ENCODE measurements around the gene MELTF.

Gene MELTF

DNA sequence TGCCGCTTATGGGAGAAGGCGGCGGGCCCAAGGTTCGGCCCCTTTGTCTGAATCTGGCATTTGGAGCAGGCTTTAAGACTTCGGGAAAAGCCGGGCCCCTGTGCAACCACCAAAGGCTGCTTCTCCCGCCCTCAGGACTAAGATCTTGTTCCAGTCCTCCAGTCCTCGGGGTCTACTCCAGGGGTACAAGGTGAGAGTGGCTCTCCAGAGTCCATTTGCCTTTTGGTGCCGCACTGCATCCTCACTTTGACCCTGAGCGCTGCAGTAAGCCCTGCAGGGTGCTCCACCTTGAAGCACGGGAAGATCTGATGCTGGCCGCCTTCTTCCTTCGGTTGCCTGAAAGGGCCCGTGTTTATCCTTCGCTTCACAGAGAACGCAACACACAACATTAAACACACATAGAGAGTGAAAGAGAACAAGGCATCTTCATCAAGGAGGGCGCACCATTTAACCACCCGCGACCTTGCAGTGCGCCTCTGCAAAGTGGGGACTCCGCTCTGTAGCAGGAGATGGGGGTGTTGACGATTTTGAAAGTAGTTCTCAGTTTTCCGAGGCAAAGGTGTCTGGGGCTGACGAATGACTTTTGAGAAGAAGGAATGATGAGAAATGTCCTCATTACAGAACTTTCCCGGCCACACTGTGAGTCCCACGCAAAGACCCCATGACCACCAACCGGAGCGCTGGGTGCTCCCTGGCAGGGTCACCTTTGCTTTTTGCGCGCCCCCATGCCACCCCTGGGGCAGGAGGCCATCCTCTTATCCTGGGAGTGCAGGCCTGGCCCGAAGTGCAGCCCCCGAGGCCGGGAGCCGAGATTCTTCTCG is 62.0 kb downstream of the MELTF start:
- DNase-seq, result no peak

GRCh38 chr3:196966526-196967401 is 62.9 kb downstream of the MELTF start:
- DNase-seq, result no peak

DNA sequence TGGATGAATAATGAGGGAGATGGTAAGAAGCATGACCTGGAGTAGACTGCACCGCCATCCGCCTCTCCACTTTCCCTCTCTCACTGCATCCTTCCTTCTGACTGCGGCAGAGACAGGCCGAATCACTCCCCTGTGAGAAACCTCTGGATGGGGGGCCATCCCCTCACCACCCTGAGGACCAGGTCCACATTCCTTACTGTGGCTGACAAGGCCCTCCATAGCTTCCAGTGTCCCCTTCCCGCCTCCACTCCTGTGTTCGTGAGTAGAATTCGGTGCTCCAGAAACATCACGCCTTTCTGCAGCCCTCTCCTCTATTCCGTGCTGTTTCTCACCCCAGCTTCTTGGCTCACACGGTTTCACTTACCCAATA is 63.8 kb downstream of the MELTF start:
- DNase-seq, result no peak

DNA sequence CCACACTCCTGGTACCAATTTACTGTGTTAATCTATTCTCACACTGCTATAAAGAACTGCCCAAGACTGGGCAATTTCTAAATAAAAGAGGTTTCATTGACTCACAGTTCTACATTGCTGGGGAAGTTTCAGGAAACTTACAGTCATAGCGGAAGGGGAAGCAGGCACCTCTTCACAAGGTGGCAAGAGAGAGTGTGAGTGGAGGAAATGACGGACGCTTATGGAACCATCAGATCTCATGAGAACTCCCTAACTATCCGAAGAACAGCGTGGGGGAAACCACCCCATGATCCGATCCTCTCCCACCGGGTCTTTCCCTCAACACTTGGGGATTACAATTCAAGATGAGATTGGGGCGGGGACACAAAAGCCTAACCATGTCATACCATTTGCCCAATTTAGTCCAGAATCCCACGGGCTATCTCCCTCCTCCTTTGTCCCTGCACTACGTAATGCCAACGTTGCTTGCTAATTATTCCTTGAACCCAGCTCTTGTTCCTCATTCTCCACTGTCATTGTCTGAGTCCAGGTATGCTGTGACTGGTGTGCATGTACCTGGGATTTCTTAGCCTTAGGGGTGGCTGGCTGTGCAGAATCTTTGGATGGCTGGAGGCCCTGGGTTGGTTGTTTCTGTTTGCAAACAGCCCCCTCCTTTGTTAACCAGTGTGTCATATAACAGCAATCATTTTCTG is 64.4 kb downstream of the MELTF start:
- no peak for DNase-seq

DNA sequence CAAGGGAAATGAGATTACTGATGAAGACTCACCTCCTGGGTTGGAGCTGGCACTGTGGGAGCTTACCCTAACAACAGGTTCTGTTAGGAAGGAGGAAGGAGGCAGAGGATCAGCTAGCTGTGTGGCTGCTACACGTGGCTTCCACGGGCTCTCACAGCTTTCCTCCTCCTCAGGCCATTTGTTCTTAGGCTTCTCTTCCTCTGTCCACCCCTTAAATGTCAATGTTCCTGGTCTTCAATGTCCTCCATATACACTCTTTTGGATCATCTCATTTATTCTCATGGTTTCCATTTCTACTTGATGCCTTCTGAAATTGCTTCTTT is 66.0 kb downstream of the MELTF start:
- no peak for DNase-seq

DNA sequence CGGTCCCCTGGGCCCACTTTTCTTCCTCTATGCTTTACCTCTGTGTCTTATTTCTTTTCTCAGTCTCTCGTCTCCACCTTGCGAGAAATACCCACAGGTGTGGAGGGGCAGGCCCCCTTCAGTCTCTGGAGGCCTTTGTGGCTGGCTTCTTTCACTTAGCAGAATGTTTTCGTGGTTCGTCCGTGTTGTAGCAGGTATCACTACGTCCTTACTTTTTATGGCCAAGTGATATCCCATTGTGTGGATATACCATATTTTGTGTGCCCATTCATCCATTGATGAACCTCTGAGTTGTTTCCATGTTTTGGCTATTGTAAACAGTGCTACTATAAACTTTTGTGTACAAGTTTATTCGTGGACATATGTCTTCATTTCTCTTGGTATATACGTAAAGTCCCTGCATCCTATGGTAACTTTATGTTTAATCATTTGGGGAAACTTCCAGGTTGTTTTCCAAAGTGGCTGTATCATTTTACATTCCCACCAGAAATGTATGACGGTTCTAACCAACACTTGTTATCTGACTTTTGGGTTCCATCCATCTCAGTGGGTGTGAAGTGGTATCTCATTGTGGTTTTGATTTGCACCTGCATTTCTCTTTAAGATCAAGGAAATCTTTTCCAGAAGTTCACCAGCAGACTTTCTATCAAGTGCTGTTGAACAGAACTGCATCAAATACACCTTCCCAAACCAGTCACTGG is 66.5 kb downstream of the MELTF start:
- no peak for DNase-seq

DNA sequence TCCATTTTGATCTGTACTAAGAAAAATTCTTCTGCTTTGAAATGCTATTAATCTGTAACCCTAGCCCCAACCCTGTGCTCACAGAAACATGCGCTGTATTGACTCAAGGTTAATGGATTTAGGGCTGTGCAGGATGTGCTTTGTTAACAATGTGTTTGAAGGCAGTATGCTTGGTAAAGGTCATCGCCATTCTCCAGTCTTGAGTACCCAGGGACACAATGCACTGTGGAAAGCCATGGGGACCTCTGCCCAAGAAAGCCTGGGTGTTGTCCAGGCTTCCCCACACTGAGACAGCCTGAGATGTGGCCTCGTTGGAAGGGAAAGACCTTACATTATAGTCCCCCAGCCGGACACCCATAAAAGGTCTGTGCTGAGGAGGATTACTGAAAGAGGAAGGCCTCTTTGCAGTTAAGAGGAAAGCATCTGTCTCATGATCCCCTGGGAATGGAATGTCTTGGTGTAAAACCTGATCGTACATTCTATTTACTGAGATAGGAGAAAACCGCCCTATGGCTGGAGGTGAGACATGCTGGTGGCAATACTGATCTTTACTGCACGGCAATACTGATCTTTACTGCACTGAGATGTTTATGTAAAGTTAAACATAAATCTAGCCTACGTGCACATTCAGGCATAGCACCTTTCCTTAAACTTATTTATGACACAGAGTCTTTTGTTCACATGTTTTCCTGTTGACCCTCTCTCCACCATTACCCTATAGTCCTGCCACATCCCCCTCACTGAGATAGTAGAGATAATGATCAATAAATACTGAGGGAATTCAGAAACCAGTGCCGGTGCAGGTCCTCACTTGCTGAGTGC is 67.3 kb downstream of the MELTF start:
- no peak for DNase-seq

GRCh38 chr3:196954832-196955231 is 74.8 kb downstream of the MELTF start:
- no peak for DNase-seq
